CD4-positive, alpha-beta T cell (primary cell): ENCODE results near the gene HIC1. TPM values are rescaled to one million over a fixed set of nuclear protein-coding genes. Genes with fewer than 3 reads are reported as not detected.

Source experiments
- ATAC-seq: fragments of 200-7000 bp; cut with Tn5 transposase; one replicate; pipeline ENCODE4 v1.10.0; 2022; ENCODE audit warnings: mild to moderate bottlenecking; ENCODE audit not compliant: poor library complexity
- CTCF ChIA-PET: fragments of 350-600 bp; sonication (Branson Sonifier 250); formaldehyde crosslinking; loops from one replicate; lab custom pipeline; 2021; ENCODE audit warnings: antibody characterized with exemption, inconsistent platforms; lab: Charles Lee
- POLR2A ChIA-PET: fragments of 350-600 bp; sonication (Branson Sonifier 250); formaldehyde crosslinking; loops from one replicate; lab custom pipeline; 2021; ENCODE audit warnings: antibody characterized with exemption, inconsistent platforms; lab: Charles Lee
- DNase-seq, 14 experiments: peaks; one replicate each; pipeline ENCODE4 v3.0.0-alpha.2; 2013 to 2020; ENCODE audit warnings: mixed read lengths in 2 of 14
- H3K27ac ChIP-seq, 2 donors: one replicate each; pipeline versions ENCODE4 v1.5.1 to v1.7.0; 2013; ENCODE audit warnings: low read length in 2 of 2, low read depth in 1 of 2, mild to moderate bottlenecking in 1 of 2
- H3K27me3 ChIP-seq, 2 experiments: 1 replicate in 1 of 2; 2 replicates in 1 of 2; pipeline versions ENCODE4 v1.6.1 to v1.7.0; 2013; ENCODE audit warnings: low read length in 2 of 2, control low read depth in 1 of 2, mild to moderate bottlenecking in 1 of 2, moderate library complexity in 1 of 2; ENCODE audit not compliant: insufficient read depth in 2 of 2, control insufficient read depth in 1 of 2
- H3K36me3 ChIP-seq: one replicate; pipeline ENCODE4 v1.6.1; 2013; ENCODE audit warnings: low read length, control low read depth; ENCODE audit not compliant: insufficient read depth
- H3K4me1 ChIP-seq: one replicate; pipeline ENCODE4 v1.6.1; 2013; ENCODE audit warnings: low read length, control low read depth; ENCODE audit not compliant: insufficient read depth
- H3K4me3 ChIP-seq: one replicate; pipeline ENCODE4 v1.5.1; 2013; ENCODE audit warnings: mild to moderate bottlenecking, low read length, moderate library complexity
- H3K9me3 ChIP-seq, 2 experiments: 1 replicate in 1 of 2; 2 replicates in 1 of 2; pipeline versions ENCODE4 v1.6.1 to v1.7.0; 2013; ENCODE audit warnings: low read length in 2 of 2, mild to moderate bottlenecking in 2 of 2, control low read depth in 1 of 2, moderate library complexity in 1 of 2; ENCODE audit not compliant: control insufficient read depth in 1 of 2, insufficient read depth in 1 of 2
- H3K27ac Mint-ChIP-seq: one replicate; pipeline ENCODE4 v1.8.0; 2020; ENCODE audit warnings: mixed read lengths
- H3K27me3 Mint-ChIP-seq: one replicate; pipeline ENCODE4 v1.8.0; 2021; ENCODE audit warnings: mixed read lengths
- H3K36me3 Mint-ChIP-seq: one replicate; pipeline ENCODE4 v1.8.0; 2021; ENCODE audit warnings: low read depth, mixed read lengths
- H3K4me1 Mint-ChIP-seq: one replicate; pipeline ENCODE4 v1.8.0; 2021; ENCODE audit warnings: low read depth, mixed read lengths
- H3K4me3 Mint-ChIP-seq: one replicate; pipeline ENCODE4 v1.8.0; 2020; ENCODE audit warnings: mild to moderate bottlenecking, mixed read lengths
- H3K9me3 Mint-ChIP-seq: one replicate; pipeline ENCODE4 v1.8.0; 2020; ENCODE audit warnings: mixed read lengths
- intact Hi-C, 2 experiments: fragments of 100-400 bp; cut with DNase I in 1 of 2; cut with micrococcal nuclease in 1 of 2; formaldehyde crosslinking; loops; one replicate each; pipeline versions ENCODE4 v1.15.1 to v1.9.0; 2023 to 2025; cut with DNase I, micrococcal nuclease
- total RNA-seq, 174 experiments: library from RNA in 2 of 174; stranded (reverse) in 2 of 174; gene quantifications; one replicate each; pipeline ENCODE4 v1.2.3 and lab custom pipeline; 2021 to 2026
- TF ChIP-seq, protein P1 (sequence below): fragments of 200-600 bp; IDR thresholded peaks from one replicate; pipeline ENCODE4 v1.8.0; 2022; ENCODE audit warnings: antibody characterized with exemption, mild to moderate bottlenecking

Gene HIC1
- total RNA-seq, 2 experiments from 2014 or later, result 2.4 to 3.0 TPM

DNA sequence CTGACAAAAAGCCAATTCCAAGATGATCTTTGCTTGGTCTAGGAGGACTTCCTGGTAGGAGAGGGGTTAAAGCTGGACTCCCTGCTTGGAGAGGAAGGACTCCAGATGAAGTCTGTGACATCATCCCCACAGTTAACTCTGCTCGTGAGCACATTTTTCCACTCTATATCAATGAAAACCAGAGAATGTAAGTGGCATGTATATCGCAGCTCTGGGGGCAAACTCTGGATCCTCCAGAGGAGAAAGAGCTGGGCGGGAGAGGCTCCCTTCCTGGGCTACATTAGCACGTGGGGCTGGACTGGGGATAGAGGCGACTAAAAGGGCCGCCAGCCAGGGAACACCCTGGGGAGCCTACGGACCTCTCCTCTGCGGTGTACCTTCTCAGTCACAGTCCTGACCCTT is 34.1 kb downstream of the HIC1 start:
- no peaks in the 10 kb centered on the region for H3K9me3 ChIP-seq
- intact Hi-C loops, result no loop called here
- H3K27ac ChIP-seq, result peak overlapping the region; percentile 58 to 60
- peak; percentile 25 for ATAC-seq
- TF ChIP-seq, protein P1, sequence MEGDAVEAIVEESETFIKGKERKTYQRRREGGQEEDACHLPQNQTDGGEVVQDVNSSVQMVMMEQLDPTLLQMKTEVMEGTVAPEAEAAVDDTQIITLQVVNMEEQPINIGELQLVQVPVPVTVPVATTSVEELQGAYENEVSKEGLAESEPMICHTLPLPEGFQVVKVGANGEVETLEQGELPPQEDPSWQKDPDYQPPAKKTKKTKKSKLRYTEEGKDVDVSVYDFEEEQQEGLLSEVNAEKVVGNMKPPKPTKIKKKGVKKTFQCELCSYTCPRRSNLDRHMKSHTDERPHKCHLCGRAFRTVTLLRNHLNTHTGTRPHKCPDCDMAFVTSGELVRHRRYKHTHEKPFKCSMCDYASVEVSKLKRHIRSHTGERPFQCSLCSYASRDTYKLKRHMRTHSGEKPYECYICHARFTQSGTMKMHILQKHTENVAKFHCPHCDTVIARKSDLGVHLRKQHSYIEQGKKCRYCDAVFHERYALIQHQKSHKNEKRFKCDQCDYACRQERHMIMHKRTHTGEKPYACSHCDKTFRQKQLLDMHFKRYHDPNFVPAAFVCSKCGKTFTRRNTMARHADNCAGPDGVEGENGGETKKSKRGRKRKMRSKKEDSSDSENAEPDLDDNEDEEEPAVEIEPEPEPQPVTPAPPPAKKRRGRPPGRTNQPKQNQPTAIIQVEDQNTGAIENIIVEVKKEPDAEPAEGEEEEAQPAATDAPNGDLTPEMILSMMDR, result no peak
- H3K27me3 Mint-ChIP-seq, result no peaks in the 10 kb centered on the region
- H3K4me3 Mint-ChIP-seq, result peak overlapping the region; percentile 93
- peak overlapping the region; percentile 81 for H3K27ac Mint-ChIP-seq
- peaks cover 50% of the 10 kb centered on the region for H3K4me1 Mint-ChIP-seq
- DNase-seq, result no peak
- H3K9me3 Mint-ChIP-seq, result no peaks in the 10 kb centered on the region
- no peaks in the 10 kb centered on the region for H3K27me3 ChIP-seq
- H3K4me1 ChIP-seq, result peaks cover 57% of the 10 kb centered on the region
- ChIA-PET POLR2A (interaction anchor here (0.9 to 1.7 kb wide), 12 partner anchors 10 to 248 kb away, joined by 3 to 11 read pairs (median 4); partner anchors contain the start of genes HIC1 and TSR1), CTCF (interaction anchor here (1.6 to 3.8 kb wide), 3 partner anchors 30 to 156 kb away, joined by 5 to 15 read pairs (median 14); partner anchors contain the start of gene HIC1)
- peak overlapping the region; percentile 66 for H3K4me3 ChIP-seq
- H3K36me3 ChIP-seq, result peaks cover 18% of the 10 kb centered on the region
- peaks cover 47% of the 10 kb centered on the region for H3K36me3 Mint-ChIP-seq

DNA sequence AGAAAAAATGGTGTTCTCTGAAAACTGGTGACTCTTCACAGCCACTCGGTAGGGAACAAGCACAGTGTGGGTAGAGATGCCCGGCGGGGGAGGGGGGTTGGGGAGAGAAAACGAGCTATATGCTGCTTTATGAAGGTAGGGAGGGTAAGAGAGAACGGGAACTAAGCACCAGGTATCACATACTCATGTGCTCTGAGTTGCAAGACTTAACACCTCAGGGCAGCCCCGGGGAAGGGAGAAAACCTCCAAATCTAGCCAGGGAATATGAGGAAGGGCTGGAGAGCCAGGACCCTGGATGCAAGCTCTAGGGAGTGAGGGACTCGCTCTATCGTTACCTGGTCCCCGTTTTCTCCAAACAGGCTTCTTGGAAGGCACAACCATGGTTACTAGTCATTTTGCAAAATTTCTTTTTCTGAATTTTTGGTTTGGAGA is 35.3 kb downstream of the HIC1 start:
- peak in 9 of 14 experiments; percentile 12 to 60 (median 20) for DNase-seq
- intact Hi-C loops, result no loop called here

DNA sequence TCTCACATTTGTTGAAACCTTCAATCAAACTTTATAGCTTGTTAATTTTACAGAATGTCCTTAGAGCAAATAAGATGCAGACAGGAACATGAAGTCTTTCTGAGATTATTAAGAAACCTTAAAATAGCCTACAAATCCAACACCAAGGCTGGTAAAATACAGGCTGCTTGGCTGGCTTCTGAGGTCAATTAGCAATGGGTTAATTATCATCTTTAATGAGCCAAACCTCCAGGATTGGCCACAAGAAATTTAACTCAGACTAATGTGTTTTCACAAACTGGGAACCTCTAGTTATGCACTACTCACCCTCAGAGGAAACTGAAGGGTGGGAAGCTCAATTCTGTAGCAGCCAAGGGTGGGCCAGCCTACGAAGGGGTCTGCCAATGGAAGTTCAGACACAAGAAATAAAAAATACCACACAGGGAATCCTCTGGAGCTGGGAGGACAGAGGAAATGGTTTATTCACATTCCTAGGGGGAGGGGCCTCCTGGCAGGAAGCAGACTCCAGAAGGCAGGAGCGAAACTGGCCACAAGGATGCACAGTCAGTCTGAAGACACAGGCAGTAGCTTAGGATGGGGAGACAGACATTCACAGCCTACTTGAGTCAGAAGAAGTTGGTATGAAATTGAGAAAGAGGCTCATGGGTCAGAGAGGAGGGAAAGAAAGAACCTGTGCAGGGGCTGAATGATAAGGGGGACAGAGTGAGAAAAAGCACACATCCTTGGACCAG is 36.1 kb downstream of the HIC1 start:
- POLR2A ChIA-PET, result interaction anchor here (0.5 to 1.7 kb wide), 4 partner anchors 9 to 1609 kb away, joined by 3 to 11 read pairs (median 4); partner anchors contain the start of genes HIC1, SMG6 and SRR
- Histone ChIP-seq H3K27me3 (no peaks in the 10 kb centered on the region), H3K36me3 (peaks cover 3% of the 10 kb centered on the region), H3K4me3 (no peak overlapping the region), H3K27ac (peak overlapping the region in 1 of 2 donors; percentile 60), H3K4me1 (peaks cover 51% of the 10 kb centered on the region), H3K9me3 (no peaks in the 10 kb centered on the region)
- H3K27ac Mint-ChIP-seq, result peak overlapping the region; percentile 81
- TF ChIP-seq, protein P1, result no peak
- H3K36me3 Mint-ChIP-seq, result peaks cover 28% of the 10 kb centered on the region
- peak overlapping the region; percentile 93 for H3K4me3 Mint-ChIP-seq
- H3K4me1 Mint-ChIP-seq, result peaks cover 50% of the 10 kb centered on the region
- intact Hi-C loops, result no loop called here
- no peak for ATAC-seq
- DNase-seq, result no peak
- H3K27me3 Mint-ChIP-seq, result no peaks in the 10 kb centered on the region
- CTCF ChIA-PET, result interaction anchor here (1.3 to 3.8 kb wide), 3 partner anchors 33 to 37 kb away, joined by 4 to 15 read pairs (median 6); partner anchors contain the start of gene HIC1
- no peaks in the 10 kb centered on the region for H3K9me3 Mint-ChIP-seq

More for the DNA sequence above, 35.3 kb downstream of the HIC1 start:
- peaks cover 10% of the 10 kb centered on the region for H3K36me3 ChIP-seq
- H3K9me3 ChIP-seq, result no peaks in the 10 kb centered on the region
- no peaks in the 10 kb centered on the region for H3K27me3 Mint-ChIP-seq
- H3K4me1 ChIP-seq, result peaks cover 51% of the 10 kb centered on the region
- peaks cover 50% of the 10 kb centered on the region for H3K4me1 Mint-ChIP-seq
- ChIA-PET POLR2A (interaction anchor here (0.5 to 1.7 kb wide), 8 partner anchors 9 to 1609 kb away, joined by 3 to 11 read pairs (median 4); partner anchors contain the start of genes HIC1, SMG6 and SRR), CTCF (interaction anchor here (0.9 to 3.8 kb wide), 5 partner anchors 13 to 155 kb away, joined by 3 to 15 read pairs (median 6); partner anchors contain the start of gene HIC1)
- peak overlapping the region; percentile 58 to 60 for H3K27ac ChIP-seq
- peak overlapping the region; percentile 66 for H3K4me3 ChIP-seq
- TF ChIP-seq, protein P1, result no peak
- peak; percentile 54 for ATAC-seq
- H3K27ac Mint-ChIP-seq, result peak overlapping the region; percentile 81
- peaks cover 35% of the 10 kb centered on the region for H3K36me3 Mint-ChIP-seq
- no peaks in the 10 kb centered on the region for H3K27me3 ChIP-seq
- H3K4me3 Mint-ChIP-seq, result peak overlapping the region; percentile 93
- no peaks in the 10 kb centered on the region for H3K9me3 Mint-ChIP-seq
